NB4 (cell line): ENCODE results near the gene TM2D3.

Experiments
- DNase-seq: peaks from one replicate; pipeline ENCODE4 v3.0.0; 2010; ENCODE audit warnings: low read depth
- H3K4me3 ChIP-seq: one replicate; pipeline ENCODE4 v1.5.1; 2011; ENCODE audit warnings: mild to moderate bottlenecking, low read depth, low read length, moderate library complexity
- CTCF ChIP-seq: IDR thresholded peaks from one replicate; pipeline ENCODE4 v1.5.1; 2012; ENCODE audit warnings: low read depth, low read length
- MYC ChIP-seq: IDR thresholded peaks from 2 replicates; pipeline ENCODE4 v1.6.1; 2011; ENCODE audit warnings: low read depth, low read length
- POLR2A ChIP-seq: IDR thresholded peaks from 2 replicates; pipeline ENCODE4 v1.6.1; 2011; ENCODE audit warnings: mild to moderate bottlenecking; ENCODE audit not compliant: insufficient read length; ENCODE audit errors: extremely low read depth
- TF ChIP-seq, protein P1 (sequence below): IDR thresholded peaks from 2 replicates; pipeline ENCODE4 v1.6.1; 2011; ENCODE audit warnings: low read depth, low read length

The TM2D3 gene

GRCh38 chr15:101604124-101604874 is 47.9 kb downstream of the TM2D3 start:
- no peak overlapping the region for H3K4me3 ChIP-seq
- TF ChIP-seq POLR2A (no peak), CTCF (no peak), MYC (no peak)
- TF ChIP-seq, protein P1, sequence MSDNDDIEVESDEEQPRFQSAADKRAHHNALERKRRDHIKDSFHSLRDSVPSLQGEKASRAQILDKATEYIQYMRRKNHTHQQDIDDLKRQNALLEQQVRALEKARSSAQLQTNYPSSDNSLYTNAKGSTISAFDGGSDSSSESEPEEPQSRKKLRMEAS = no peak
- no peak for DNase-seq

DNA sequence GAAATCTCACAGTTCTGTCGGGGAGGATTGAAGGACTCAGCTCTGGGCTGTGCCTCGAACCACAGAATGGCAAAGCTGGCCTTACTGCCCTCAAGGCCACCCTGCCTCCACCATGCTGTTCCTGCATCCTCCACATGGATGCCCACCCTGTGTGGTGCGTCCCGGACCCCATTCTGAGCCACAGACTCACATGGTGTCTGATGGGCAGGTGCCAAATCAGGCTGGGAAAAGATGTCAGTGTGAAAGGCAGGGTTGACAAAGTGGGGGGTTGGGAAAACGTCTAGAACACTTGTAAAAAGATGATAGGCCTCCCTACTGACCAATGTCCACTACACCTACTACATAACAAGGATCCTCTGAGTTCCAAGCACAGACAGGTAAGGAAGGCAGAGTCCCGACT is 49.4 kb downstream of the TM2D3 start:
- TF ChIP-seq POLR2A (no peak), MYC (no peak), CTCF (no peak)
- TF ChIP-seq, protein P1 = no peak

DNA sequence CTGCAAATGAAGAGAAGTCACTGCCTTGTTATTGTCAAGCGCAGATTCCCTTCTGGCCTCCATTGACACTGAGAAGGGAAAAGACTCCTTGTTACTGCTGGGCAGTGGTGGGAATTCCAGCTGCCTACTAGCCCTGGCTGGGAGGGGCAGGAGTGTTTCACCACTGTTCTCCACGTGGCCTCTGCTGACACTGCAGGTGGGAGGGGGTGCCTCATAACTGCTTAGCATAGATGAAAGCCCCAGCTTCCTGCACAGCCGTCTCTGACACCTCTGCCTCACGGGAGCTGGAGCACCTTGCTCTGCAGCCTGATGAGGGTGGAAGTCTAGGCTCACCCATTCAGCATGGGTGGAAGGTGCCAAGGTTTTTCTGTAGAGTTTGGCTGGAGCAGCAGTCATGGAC is 52.1 kb downstream of the TM2D3 start:
- TF ChIP-seq MYC (no peak), CTCF (no peak), POLR2A (no peak)
- TF ChIP-seq, protein P1 = peak; percentile 82
- DNase-seq = no peak
- H3K4me3 ChIP-seq = no peak overlapping the region

More for the DNA sequence above, 49.4 kb downstream of the TM2D3 start:
- no peak for DNase-seq
- H3K4me3 ChIP-seq = no peak overlapping the region

DNA sequence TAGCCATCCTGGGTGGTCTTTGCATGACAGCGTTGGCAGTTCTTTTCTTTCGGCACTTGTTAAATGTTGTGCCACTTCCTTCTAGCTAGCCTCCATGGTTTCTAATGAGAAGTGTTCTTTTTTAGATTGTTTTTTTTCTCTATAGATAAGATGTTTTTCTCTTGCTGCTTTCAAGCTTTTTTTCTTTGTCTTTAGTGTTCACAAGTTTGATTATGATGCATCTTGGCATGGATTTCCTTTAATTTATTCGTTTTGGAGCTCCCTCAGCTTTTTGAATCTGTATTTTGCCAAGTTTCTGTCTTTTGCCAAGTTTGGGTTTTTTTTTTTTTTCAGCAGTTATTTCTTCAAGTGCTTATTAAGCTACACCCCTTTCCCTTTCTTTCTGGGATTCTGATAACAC is 53.1 kb downstream of the TM2D3 start:
- H3K4me3 ChIP-seq = no peak overlapping the region
- TF ChIP-seq MYC (no peak), POLR2A (no peak), CTCF (no peak)
- TF ChIP-seq, protein P1 = no peak
- DNase-seq = no peak

GRCh38 chr15:101597360-101597928 is 54.7 kb downstream of the TM2D3 start:
- TF ChIP-seq CTCF (no peak), MYC (no peak), POLR2A (no peak)
- TF ChIP-seq, protein P1 = no peak
- DNase-seq = no peak
- no peak overlapping the region for H3K4me3 ChIP-seq
